Measurements from ENCODE around the gene WIPI1. TPM values are rescaled to one million over a fixed set of nuclear protein-coding genes. Genes with fewer than 3 reads are reported as not detected.
A peak's percentile ranks its signal among the peaks of the same experiment; 100 is the strongest.

Gene WIPI1
- total and polyA plus RNA-seq, 2 of the 13 experiments (the other 11 are each of a cell fraction or from before 2014, with no cell fraction given) = 29.4 to 141 TPM

GRCh38 chr17:68378268-68379176 lies 78.8 kb downstream of the WIPI1 start (continued):
- TF ChIP-seq TFDP2 (CRISPR knock-in tag; IDR thresholded peaks at IDR 0.05) (peak; percentile 90), ZNF646 (CRISPR knock-in tag; IDR thresholded peaks at IDR 0.05) (no peak), ZNF639 (CRISPR knock-in tag; conservative IDR thresholded peaks at IDR 0.05) (0 out of 2 replicates have a peak, but pooled peaks have one; percentile 31), CSRNP1 (CRISPR knock-in tag; IDR thresholded peaks at IDR 0.05) (peak; percentile 66; the same call in 1 of the 2 replicates), JUND (CRISPR knock-in tag; IDR thresholded peaks at IDR 0.05) (peak; percentile 57), FLYWCH1 (CRISPR knock-in tag; IDR thresholded peaks at IDR 0.05) (peak; percentile 91; the same call in 1 of the 2 replicates), SNAPC4 (CRISPR knock-in tag; IDR thresholded peaks at IDR 0.05) (peak; percentile 87; the same call in 1 of the 2 replicates), CERS6 (CRISPR knock-in tag; IDR thresholded peaks at IDR 0.05) (no peak), TEAD2 (CRISPR knock-in tag; IDR thresholded peaks at IDR 0.05) (0 out of 2 replicates have a peak, but pooled peaks have one; percentile 16)

Measured in HepG2 (cell line).